ENCODE results near the gene USH1C. TPM values are rescaled to one million over a fixed set of nuclear protein-coding genes. Genes with fewer than 3 reads are reported as not detected.

The USH1C gene
- total RNA-seq, 1 experiment from 2014 or later = not detected

- Histone ChIP-seq H3K9me3 (ENCODE audit: low read length) (no peaks in the 10 kb centered on the region), H3K9me2 (replicated peaks; ENCODE audit: insufficient read depth, low read length) (no peaks in the 10 kb centered on the region), H3K4me1 (ENCODE audit: low read length) (no peaks in the 10 kb centered on the region), H4K20me1 (ENCODE audit: insufficient read depth, low read depth, low read length) (no peaks in the 10 kb centered on the region), H3K27me3 (ENCODE audit: low read length) (no peaks in the 10 kb centered on the region), H3K36me3 (ENCODE audit: insufficient read depth, low read length) (no peaks in the 10 kb centered on the region), H3K27ac (ENCODE audit: low read length) (no peak overlapping the region), H3K4me2 (ENCODE audit: low read depth, low read length, poor library complexity, severe bottlenecking) (no peak overlapping the region), H3K9ac (ENCODE audit: low read length) (no peak overlapping the region), H3K79me2 (ENCODE audit: low read length) (no peaks in the 10 kb centered on the region), H3K4me3 (ENCODE audit: low read length) (no peak overlapping the region), H2AFZ (ENCODE audit: low read length) (no peak overlapping the region)
- DNase-seq = no peak
These were observed 14.4 kb downstream of the USH1C start for GRCh38 chr11:17529844-17530185.

GRCh38 chr11:17528906-17529843 is 15.0 kb downstream of the USH1C start:
- no peaks in the 10 kb centered on the region for H3K79me2 ChIP-seq (ENCODE audit: low read length)
- no peaks in the 10 kb centered on the region for H3K27me3 ChIP-seq (ENCODE audit: low read length)
- no peak overlapping the region for H3K27ac ChIP-seq (ENCODE audit: low read length)
- H3K9ac ChIP-seq (ENCODE audit: low read length) = no peak overlapping the region
- no peak overlapping the region for H3K4me2 ChIP-seq (ENCODE audit: low read depth, low read length, poor library complexity, severe bottlenecking)
- no peaks in the 10 kb centered on the region for H3K9me3 ChIP-seq (ENCODE audit: low read length)
- DNase-seq = no peak
- no peak overlapping the region for H2AFZ ChIP-seq (ENCODE audit: low read length)
- H4K20me1 ChIP-seq (ENCODE audit: insufficient read depth, low read depth, low read length) = no peaks in the 10 kb centered on the region
- H3K4me3 ChIP-seq (ENCODE audit: low read length) = no peak overlapping the region
- H3K9me2 ChIP-seq (replicated peaks; ENCODE audit: insufficient read depth, low read length) = no peaks in the 10 kb centered on the region
- no peaks in the 10 kb centered on the region for H3K4me1 ChIP-seq (ENCODE audit: low read length)
- no peaks in the 10 kb centered on the region for H3K36me3 ChIP-seq (ENCODE audit: insufficient read depth, low read length)

GRCh38 chr11:17528181-17528691 is 16.0 kb downstream of the USH1C start:
- Histone ChIP-seq H3K27ac (ENCODE audit: low read length) (no peak overlapping the region), H3K79me2 (ENCODE audit: low read length) (no peaks in the 10 kb centered on the region), H3K4me2 (ENCODE audit: low read depth, low read length, poor library complexity, severe bottlenecking) (no peak overlapping the region), H4K20me1 (ENCODE audit: insufficient read depth, low read depth, low read length) (no peaks in the 10 kb centered on the region), H3K27me3 (ENCODE audit: low read length) (no peaks in the 10 kb centered on the region), H3K9ac (ENCODE audit: low read length) (no peak overlapping the region), H3K9me3 (ENCODE audit: low read length) (no peaks in the 10 kb centered on the region), H3K36me3 (ENCODE audit: insufficient read depth, low read length) (no peaks in the 10 kb centered on the region), H3K4me1 (ENCODE audit: low read length) (no peaks in the 10 kb centered on the region), H2AFZ (ENCODE audit: low read length) (no peak overlapping the region), H3K4me3 (ENCODE audit: low read length) (no peak overlapping the region), H3K9me2 (replicated peaks; ENCODE audit: insufficient read depth, low read length) (no peaks in the 10 kb centered on the region)
- DNase-seq = peak; percentile 81

GRCh38 chr11:17527628-17527995 is 16.6 kb downstream of the USH1C start:
- Histone ChIP-seq H3K9me2 (replicated peaks; ENCODE audit: insufficient read depth, low read length) (no peaks in the 10 kb centered on the region), H3K36me3 (ENCODE audit: insufficient read depth, low read length) (no peaks in the 10 kb centered on the region), H3K79me2 (ENCODE audit: low read length) (no peaks in the 10 kb centered on the region), H3K27ac (ENCODE audit: low read length) (no peak overlapping the region), H2AFZ (ENCODE audit: low read length) (no peak overlapping the region), H3K4me2 (ENCODE audit: low read depth, low read length, poor library complexity, severe bottlenecking) (no peak overlapping the region), H3K9ac (ENCODE audit: low read length) (no peak overlapping the region), H3K9me3 (ENCODE audit: low read length) (no peaks in the 10 kb centered on the region), H3K4me3 (ENCODE audit: low read length) (no peak overlapping the region), H3K27me3 (ENCODE audit: low read length) (no peaks in the 10 kb centered on the region), H3K4me1 (ENCODE audit: low read length) (no peaks in the 10 kb centered on the region), H4K20me1 (ENCODE audit: insufficient read depth, low read depth, low read length) (no peaks in the 10 kb centered on the region)
- no peak for DNase-seq

GRCh38 chr11:17526931-17527627 is 17.1 kb downstream of the USH1C start:
- no peak overlapping the region for H3K4me3 ChIP-seq (ENCODE audit: low read length)
- no peak for DNase-seq
- no peak overlapping the region for H2AFZ ChIP-seq (ENCODE audit: low read length)
- H4K20me1 ChIP-seq (ENCODE audit: insufficient read depth, low read depth, low read length) = no peaks in the 10 kb centered on the region
- no peaks in the 10 kb centered on the region for H3K4me1 ChIP-seq (ENCODE audit: low read length)
- no peak overlapping the region for H3K9ac ChIP-seq (ENCODE audit: low read length)
- H3K27me3 ChIP-seq (ENCODE audit: low read length) = no peaks in the 10 kb centered on the region
- H3K36me3 ChIP-seq (ENCODE audit: insufficient read depth, low read length) = no peaks in the 10 kb centered on the region
- H3K9me3 ChIP-seq (ENCODE audit: low read length) = no peaks in the 10 kb centered on the region
- no peaks in the 10 kb centered on the region for H3K79me2 ChIP-seq (ENCODE audit: low read length)
- H3K9me2 ChIP-seq (replicated peaks; ENCODE audit: insufficient read depth, low read length) = no peaks in the 10 kb centered on the region
- no peak overlapping the region for H3K4me2 ChIP-seq (ENCODE audit: low read depth, low read length, poor library complexity, severe bottlenecking)
- H3K27ac ChIP-seq (ENCODE audit: low read length) = no peak overlapping the region

GRCh38 chr11:17526326-17526725 is 17.9 kb downstream of the USH1C start:
- DNase-seq = no peak
- no peaks in the 10 kb centered on the region for H4K20me1 ChIP-seq (ENCODE audit: insufficient read depth, low read depth, low read length)

GRCh38 chr11:17525570-17525969 is 18.6 kb downstream of the USH1C start:
- Histone ChIP-seq H3K27me3 (ENCODE audit: low read length) (no peaks in the 10 kb centered on the region), H3K4me1 (ENCODE audit: low read length) (no peaks in the 10 kb centered on the region), H3K9me2 (replicated peaks; ENCODE audit: insufficient read depth, low read length) (no peaks in the 10 kb centered on the region), H4K20me1 (ENCODE audit: insufficient read depth, low read depth, low read length) (no peaks in the 10 kb centered on the region), H3K36me3 (ENCODE audit: insufficient read depth, low read length) (no peaks in the 10 kb centered on the region), H3K27ac (ENCODE audit: low read length) (no peak overlapping the region), H3K4me3 (ENCODE audit: low read length) (no peak overlapping the region), H3K4me2 (ENCODE audit: low read depth, low read length, poor library complexity, severe bottlenecking) (no peak overlapping the region), H3K79me2 (ENCODE audit: low read length) (no peaks in the 10 kb centered on the region), H3K9me3 (ENCODE audit: low read length) (no peaks in the 10 kb centered on the region), H2AFZ (ENCODE audit: low read length) (no peak overlapping the region), H3K9ac (ENCODE audit: low read length) (no peak overlapping the region)
- DNase-seq = no peak

More at GRCh38 chr11:17526326-17526725, 17.9 kb downstream of the USH1C start:
- Histone ChIP-seq H2AFZ (ENCODE audit: low read length) (no peak overlapping the region), H3K4me3 (ENCODE audit: low read length) (no peak overlapping the region), H3K27ac (ENCODE audit: low read length) (no peak overlapping the region), H3K4me2 (ENCODE audit: low read depth, low read length, poor library complexity, severe bottlenecking) (no peak overlapping the region), H3K9me3 (ENCODE audit: low read length) (no peaks in the 10 kb centered on the region), H3K4me1 (ENCODE audit: low read length) (no peaks in the 10 kb centered on the region), H3K9me2 (replicated peaks; ENCODE audit: insufficient read depth, low read length) (no peaks in the 10 kb centered on the region), H3K27me3 (ENCODE audit: low read length) (no peaks in the 10 kb centered on the region), H3K36me3 (ENCODE audit: insufficient read depth, low read length) (no peaks in the 10 kb centered on the region), H3K79me2 (ENCODE audit: low read length) (no peaks in the 10 kb centered on the region), H3K9ac (ENCODE audit: low read length) (no peak overlapping the region)

- Histone ChIP-seq H3K9ac (ENCODE audit: low read length) (no peak overlapping the region), H3K4me3 (ENCODE audit: low read length) (no peak overlapping the region), H2AFZ (ENCODE audit: low read length) (no peak overlapping the region), H3K4me2 (ENCODE audit: low read depth, low read length, poor library complexity, severe bottlenecking) (no peak overlapping the region), H3K27ac (ENCODE audit: low read length) (no peak overlapping the region), H3K27me3 (ENCODE audit: low read length) (no peaks in the 10 kb centered on the region), H3K9me2 (replicated peaks; ENCODE audit: insufficient read depth, low read length) (no peaks in the 10 kb centered on the region), H3K36me3 (ENCODE audit: insufficient read depth, low read length) (no peaks in the 10 kb centered on the region), H3K4me1 (ENCODE audit: low read length) (no peaks in the 10 kb centered on the region), H3K9me3 (ENCODE audit: low read length) (no peaks in the 10 kb centered on the region), H4K20me1 (ENCODE audit: insufficient read depth, low read depth, low read length) (no peaks in the 10 kb centered on the region), H3K79me2 (ENCODE audit: low read length) (no peaks in the 10 kb centered on the region)
- no peak for DNase-seq
These were observed 20.0 kb downstream of the USH1C start for GRCh38 chr11:17524221-17524620.

All from Karpas-422 (cell line).